ENCODE measurements around the gene SRRT.
"Not testable (repeated sequence)": the region's sequence is repeated elsewhere in the genome, so short reads cannot be mapped to it uniquely, and the experiment has no call there.

Gene SRRT

GRCh38 chr7:100895701-100895955, 20.7 kb downstream of the SRRT start, which contains the start of gene ACHE:
Gene ACHE, minus strand, starts transcription at chr7:100895888. Its CDS starts 1,656 bp downstream, at chr7:100894232.
- DNase-seq, result no peak

- peak; percentile 70 to 78 (median 73) for DNase-seq
These were observed 21.2 kb downstream of the SRRT start for GRCh38 chr7:100895956-100896731.

DNA sequence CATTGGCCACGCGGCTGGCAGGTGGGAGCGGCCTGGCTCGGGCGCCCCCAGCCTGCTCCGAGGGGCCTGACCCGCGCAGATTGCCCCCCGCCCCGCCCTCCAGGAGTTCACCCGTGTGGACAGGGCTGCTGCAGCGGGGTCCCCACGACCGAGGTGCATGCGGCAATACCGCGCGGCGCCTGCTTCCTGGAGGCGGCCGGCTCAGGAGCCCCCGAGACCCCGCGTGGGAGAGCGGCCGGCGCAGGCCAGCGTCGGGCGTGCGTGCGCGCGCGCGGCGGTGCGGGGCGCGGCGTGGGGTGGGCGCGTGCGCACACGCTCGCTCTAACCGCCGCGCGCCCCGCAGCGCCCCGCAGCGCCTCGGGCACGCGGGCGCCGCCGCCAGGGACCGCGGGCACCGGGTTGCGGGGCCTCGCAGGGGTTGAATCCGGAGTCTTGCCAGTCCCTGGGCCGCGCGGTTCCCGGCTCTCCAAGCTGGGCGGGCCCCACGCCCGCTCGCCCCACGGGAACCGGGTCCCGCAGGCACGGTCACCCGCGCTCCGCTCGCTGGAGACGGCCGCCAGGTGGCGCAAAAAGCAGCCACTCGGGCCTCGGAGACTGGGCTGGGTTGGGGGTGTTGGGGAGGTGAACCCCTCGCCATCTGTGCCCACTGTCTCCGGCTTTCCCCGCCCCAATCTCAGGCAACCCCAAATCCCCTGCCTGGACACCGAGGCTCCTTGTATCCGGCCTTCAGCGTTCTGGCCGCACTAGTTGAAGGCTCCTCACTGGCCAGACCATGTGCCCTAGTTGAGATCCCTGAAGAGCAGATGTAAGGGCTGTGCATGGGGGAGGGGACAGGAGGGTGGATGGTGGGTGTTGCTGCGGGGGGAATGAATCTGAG, 22.1 kb downstream of the SRRT start:
- peak; percentile 38 to 82 (median 69) for DNase-seq

GRCh38 chr7:100897772-100898454, 23.0 kb downstream of the SRRT start:
- DNase-seq, result no peak

- no peak for DNase-seq
These were observed 24.5 kb downstream of the SRRT start for GRCh38 chr7:100899432-100899831.

GRCh38 chr7:100900978-100901377, 26.1 kb downstream of the SRRT start:
- DNase-seq, result no peak

GRCh38 chr7:100901921-100902332, 27.0 kb downstream of the SRRT start:
- DNase-seq, result no peak

DNA sequence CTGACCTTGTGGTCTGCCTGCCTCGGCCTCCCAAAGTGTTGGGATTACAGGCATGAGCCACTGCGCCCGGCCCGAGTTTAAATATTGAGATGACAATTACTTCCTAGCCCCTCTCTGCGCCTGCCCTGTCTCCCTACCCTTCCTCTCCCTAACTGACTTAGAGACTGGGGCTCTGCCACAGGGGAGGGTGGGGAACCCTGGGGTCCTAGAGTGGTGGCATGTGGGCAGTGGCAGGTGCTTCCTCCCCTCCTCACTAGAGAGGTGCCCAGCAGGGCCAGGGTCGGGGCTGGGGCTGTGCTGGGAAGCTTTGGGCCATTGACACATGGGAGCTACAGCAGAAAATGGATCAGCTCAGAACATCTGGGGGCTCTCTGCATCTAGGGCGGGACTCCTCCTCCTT, 27.7 kb downstream of the SRRT start:
- DNase-seq, result no peak

DNA sequence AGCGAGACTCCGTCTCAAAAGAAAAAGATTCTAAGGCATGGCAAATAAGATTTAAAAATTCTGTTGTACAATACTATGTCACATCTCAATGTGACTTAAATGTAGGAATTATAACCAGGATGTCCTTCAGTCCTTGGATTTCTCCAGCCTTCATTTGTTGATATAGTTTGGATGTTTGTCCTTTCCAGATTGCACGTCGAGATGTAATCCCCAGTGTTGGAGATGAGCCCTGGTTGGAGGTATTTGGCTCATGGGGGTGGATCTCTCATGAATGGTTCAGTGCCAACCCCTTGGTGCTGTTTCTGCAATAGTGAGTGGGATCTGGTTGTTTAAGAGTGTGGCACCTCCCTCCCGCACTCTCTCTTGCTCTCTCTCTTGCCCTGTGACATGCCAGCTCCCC, 33.6 kb downstream of the SRRT start:
- DNase-seq, result no peak

DNA sequence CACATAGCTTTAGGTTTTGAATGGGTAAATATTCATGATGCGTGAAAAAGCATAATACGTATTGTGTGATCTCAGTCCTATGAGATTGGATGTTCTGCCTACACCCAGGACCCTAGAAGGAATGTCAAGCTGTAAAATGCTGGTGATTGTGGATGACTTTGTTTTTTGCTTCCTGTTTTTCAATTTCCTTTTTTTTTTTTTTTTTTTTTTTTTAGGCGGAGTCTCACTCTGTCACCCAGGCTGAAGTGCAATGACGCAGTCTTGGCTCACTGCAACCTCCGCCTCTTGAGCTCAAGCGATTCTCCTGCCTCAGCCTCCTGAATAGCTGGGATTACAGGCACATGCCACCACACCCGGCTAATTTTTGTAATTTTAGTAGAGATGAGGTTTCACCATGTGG, 35.5 kb downstream of the SRRT start:
- DNase-seq, result peak; percentile 83 to 94 (median 91)

- no peak for DNase-seq
These were observed 36.6 kb downstream of the SRRT start for GRCh38 chr7:100911484-100911883.

DNA sequence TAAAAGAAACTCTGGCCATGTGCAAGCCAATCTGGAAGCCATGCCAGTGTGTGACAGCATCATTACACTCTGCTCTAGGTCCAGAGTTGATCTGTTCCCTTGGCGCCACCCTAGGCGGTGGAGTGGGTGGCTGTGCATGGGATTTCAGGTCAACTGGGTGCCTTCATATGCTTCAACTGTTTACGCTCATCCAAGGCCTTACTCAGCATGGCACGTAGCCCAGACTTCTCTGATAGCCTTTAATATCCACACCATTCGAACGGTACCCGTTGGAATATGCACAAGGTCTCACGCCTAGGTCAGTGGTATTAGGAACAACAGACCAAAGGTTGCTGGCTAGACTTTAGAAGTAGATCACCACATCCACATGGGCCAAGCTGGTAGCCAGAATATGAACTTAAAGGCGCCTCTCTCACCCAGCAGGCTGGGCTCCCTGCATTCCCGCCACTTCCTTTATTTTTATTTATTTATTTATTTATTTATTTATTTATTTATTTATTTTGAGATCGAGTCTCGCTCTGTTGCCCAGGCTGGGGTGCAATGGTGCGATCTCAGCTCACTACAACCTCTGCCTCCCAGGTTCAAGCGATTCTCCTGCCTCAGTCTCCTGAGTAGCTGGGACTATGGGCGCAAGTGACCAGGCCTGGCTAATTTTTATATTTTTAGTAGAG, 39.4 kb downstream of the SRRT start:
- DNase-seq, result peak in 1 of 3 donors; percentile 17

DNA sequence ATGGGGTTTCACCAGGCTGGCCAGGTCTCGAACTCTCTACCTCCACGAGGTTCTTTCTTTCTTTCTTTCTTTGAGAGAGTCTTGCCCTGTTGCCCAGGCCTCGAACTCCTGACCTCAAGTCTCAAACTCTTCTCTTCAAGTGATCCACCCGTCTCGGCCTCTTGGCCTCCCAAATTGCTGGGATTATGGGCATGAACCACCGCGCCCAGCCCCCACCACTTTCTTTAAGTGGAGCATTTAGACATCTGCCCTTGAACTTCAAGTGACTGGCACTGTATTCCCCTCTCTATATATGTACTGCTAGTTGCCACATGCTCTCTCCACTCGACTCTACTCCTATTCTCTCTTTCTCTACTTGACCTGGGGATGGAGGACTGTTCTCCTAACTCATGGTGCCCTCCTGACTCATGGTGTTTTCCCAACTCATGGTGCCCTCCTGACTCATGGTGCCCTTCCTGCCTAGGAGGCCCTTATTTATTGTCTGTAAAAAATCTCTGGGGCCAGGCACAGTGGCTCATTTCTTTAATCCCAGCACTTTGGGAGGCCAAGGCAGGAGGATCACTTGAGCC, 40.1 kb downstream of the SRRT start:
- DNase-seq, result peak; percentile 91 to 95 (median 93)

DNA sequence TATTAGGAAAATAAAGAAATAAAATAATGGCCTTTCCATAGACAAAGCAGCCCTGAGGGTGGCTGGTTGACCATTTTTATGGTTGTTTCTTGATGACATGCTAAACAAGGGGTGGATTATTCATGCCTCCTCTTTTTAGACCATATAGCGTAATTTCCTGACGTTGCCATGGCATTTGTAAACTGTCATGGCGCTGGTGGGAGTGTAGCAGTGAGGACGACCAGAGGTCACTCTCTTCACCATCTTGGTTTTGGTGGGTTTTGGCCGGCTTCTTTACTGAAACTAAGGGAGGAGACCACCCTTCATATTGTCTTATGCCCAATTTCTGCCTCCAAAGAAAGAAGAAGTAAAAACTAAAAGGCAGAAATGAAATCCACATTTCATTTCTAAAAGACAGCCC, 44.4 kb downstream of the SRRT start:
- DNase-seq, result not testable (repeated sequence)

DNA sequence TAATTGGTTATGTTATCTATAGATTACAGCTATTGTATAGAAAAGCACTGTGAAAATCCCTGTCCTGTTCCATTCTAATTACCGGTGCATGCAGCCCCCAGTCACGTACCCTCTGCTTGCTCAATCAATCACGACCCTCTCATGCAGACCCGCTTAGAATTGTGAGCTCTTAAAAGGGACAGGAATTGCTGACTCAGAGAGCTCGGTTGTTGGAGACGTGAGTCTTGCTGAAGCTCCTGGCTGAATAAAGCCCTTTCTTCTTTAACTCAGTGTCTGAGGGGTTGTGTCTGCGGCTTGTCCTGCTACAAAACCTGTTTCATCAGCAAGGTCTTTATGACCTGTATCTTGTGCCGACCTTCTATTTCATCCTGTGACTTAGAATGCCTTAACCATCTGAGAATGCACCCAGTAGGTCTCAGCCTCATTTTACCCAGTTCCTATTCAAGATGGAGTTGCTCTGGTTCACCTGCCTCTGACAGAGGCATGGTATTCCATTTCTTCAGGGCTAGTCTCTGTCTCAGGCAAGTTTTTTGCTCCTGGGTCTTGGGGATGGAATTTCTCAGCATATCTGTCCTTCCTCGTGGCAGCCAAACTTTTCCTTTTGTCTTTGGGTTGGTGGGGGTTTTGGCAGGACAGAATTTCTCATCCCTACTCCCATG, 45.0 kb downstream of the SRRT start:
- not testable (repeated sequence) for DNase-seq

- DNase-seq, result no peak
These were observed 46.1 kb downstream of the SRRT start for GRCh38 chr7:100921039-100921438.

GRCh38 chr7:100923616-100924015, 48.7 kb downstream of the SRRT start:
- DNase-seq, result not testable (repeated sequence)

- DNase-seq, result no peak
These were observed 54.9 kb downstream of the SRRT start for GRCh38 chr7:100929808-100930174.

DNA sequence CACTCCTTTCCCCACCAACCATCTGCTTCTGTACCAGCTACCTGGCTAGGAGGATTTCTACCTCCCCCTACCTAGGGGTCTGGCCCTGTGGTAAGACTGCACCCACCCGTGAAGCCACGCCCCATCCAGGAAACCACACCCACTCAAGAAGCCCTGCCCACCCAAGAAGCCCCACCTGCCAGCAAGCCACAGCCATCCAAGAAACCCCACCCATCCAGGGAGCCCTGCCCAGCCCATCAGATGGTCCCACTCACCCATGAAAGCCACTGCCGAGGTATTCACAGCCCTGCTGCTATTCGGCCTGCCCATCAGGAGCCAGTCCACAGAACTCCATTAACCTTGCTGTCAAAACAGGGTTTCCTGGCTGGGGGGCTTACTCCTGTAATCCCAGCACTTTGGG, 58.8 kb downstream of the SRRT start:
- DNase-seq, result no peak

DNA sequence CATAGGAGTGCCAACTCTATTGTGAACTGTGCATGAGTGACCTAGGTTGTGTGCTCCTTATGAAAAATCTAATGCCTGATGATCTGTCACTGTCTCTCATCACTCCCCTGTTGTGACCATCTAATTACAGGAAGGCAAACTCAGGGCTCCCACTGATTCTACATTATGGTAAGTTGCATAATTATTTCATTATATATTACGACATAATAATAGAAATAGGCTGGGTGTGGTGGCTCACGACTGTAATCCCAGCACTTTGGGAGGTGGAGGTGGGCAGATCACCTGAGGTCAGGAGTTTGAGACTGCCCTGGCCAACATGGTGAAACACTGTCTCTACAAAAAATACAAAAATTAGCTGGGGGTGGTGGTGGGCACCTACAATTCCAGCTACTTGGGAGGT, 60.5 kb downstream of the SRRT start:
- DNase-seq, result not testable (repeated sequence)

DNA sequence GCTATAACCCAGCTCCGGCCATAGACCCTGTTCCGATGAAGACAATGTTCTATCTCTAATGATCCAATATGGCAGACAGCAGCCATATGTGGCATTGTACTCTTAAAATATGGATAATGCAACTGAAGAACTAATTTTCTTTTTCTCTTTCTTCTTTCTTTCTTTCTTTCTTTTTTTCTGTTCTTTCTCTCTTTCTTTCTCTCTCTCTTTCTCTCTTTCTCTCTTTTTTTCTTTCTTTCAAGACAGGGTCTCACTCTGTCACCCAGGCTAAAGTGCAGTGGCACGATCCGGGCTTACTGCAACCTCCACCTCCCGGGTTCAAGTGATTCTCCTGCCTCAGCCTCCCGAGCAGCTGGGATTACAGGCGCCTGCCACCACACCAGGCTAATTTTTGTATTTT, 61.3 kb downstream of the SRRT start:
- not testable (repeated sequence) for DNase-seq
